Calu3 (cell line): ENCODE data around the gene STK36. TPM values are rescaled to one million over a fixed set of nuclear protein-coding genes. Genes with fewer than 3 reads are reported as not detected.

Experiments
- BruUV-seq: library from RNA; stranded (reverse); fragments of 400-500 nt; replicated peaks from 2 replicates; lab custom pipeline; 2021; lab: Mats Ljungman, UMichigan
- CTCF ChIA-PET: fragments of 300-600 bp; sonication (Branson Sonifier 250); formaldehyde crosslinking; loops from one replicate; lab custom pipeline; 2022; ENCODE audit warnings: antibody characterized with exemption; lab: Charles Lee
- DNase-seq: peaks from one replicate; pipeline ENCODE4 v3.0.0; 2022
- H3K27ac Mint-ChIP-seq: one replicate; pipeline ENCODE4 v1.8.0; 2022; ENCODE audit warnings: mixed read lengths; ENCODE audit not compliant: unreplicated experiment
- H3K27me3 Mint-ChIP-seq: one replicate; pipeline ENCODE4 v1.8.0; 2022; ENCODE audit warnings: mixed read lengths; ENCODE audit not compliant: unreplicated experiment
- H3K36me3 Mint-ChIP-seq: one replicate; pipeline ENCODE4 v1.8.0; 2022; ENCODE audit warnings: mild to moderate bottlenecking, moderate library complexity, mixed read lengths; ENCODE audit not compliant: insufficient read depth, unreplicated experiment
- H3K4me1 Mint-ChIP-seq: one replicate; pipeline ENCODE4 v1.8.0; 2022; ENCODE audit warnings: mild to moderate bottlenecking, low read depth, mixed read lengths; ENCODE audit not compliant: unreplicated experiment
- H3K4me3 Mint-ChIP-seq: one replicate; pipeline ENCODE4 v1.8.0; 2022; ENCODE audit warnings: mild to moderate bottlenecking, low read depth, moderate library complexity, mixed read lengths; ENCODE audit not compliant: unreplicated experiment
- H3K9me3 Mint-ChIP-seq: one replicate; pipeline ENCODE4 v1.8.0; 2022; ENCODE audit warnings: low read depth, mixed read lengths; ENCODE audit not compliant: unreplicated experiment
- CTCF ChIP-seq: fragments of 200-600 bp; IDR thresholded peaks from one replicate; pipeline ENCODE4 v1.8.0; 2022; ENCODE audit warnings: antibody characterized with exemption; ENCODE audit not compliant: unreplicated experiment
- intact Hi-C: fragments of 100-400 bp; cut with micrococcal nuclease; formaldehyde crosslinking; loops from one replicate; pipeline ENCODE4 v1.10.0; 2022; ENCODE audit not compliant: unreplicated experiment
- total RNA-seq: library from RNA; stranded (reverse); gene quantifications from 2 replicates; pipeline ENCODE4 v1.2.3, GENCODE V29; 2022

The STK36 gene
- total RNA-seq, 1 experiment from 2014 or later: 42.4 TPM

DNA sequence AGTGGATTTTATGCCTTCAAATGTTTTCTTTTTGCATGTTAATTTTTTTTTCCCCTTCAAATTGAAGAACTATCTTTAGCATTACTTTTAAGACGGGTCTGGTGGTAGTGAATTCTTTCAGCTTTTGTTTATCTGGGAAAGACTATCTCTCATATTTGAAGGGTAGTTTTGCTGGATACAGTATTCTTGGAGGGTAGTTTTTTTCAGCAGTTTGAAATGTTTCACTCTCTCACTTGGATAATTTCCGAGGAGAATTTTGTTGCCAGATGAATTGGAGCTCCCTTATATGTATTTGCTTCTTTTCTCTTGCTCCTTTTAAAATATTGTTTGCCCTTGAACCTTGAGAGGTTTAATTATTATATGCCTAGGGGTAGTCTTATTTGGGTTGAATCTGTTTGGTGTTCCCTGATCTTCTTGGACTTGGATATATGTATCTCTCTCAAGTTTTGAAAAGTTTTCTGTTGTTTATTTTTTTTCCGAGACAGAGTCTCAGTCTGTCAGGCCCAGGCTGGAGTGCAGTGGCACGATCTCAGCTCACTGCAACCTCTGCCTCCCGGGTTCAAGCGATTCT, 54.2 kb downstream of the STK36 start:
- no TSS peak for BruUV-seq
- DNase-seq: no peak
- no peak for TF ChIP-seq CTCF
- Mint-ChIP-seq H3K4me1 (peaks cover 21% of the 10 kb centered on the region), H3K9me3 (peaks cover 2% of the 10 kb centered on the region), H3K36me3 (no peaks in the 10 kb centered on the region), H3K4me3 (no peak overlapping the region), H3K27me3 (no peaks in the 10 kb centered on the region), H3K27ac (no peak overlapping the region)
- intact Hi-C loops: no loop called here
- CTCF ChIA-PET: interaction anchor here (2.4 kb wide), 1 partner anchor 121 kb away, joined by 12 read pairs; no protein-coding TSS in a partner anchor

- H3K4me1 Mint-ChIP-seq: peaks cover 25% of the 10 kb centered on the region
- no peaks in the 10 kb centered on the region for H3K27me3 Mint-ChIP-seq
- no TSS peak for BruUV-seq
- H3K9me3 Mint-ChIP-seq: peaks cover 2% of the 10 kb centered on the region
- CTCF ChIA-PET: interaction anchor here (2.4 kb wide), 1 partner anchor 120 kb away, joined by 12 read pairs; no protein-coding TSS in a partner anchor
- no peak overlapping the region for H3K4me3 Mint-ChIP-seq
- H3K36me3 Mint-ChIP-seq: no peaks in the 10 kb centered on the region
- intact Hi-C loops: loop anchor here (1.0 kb wide), 1 partner anchor 120 kb away; no protein-coding TSS in a partner anchor
- no peak for DNase-seq
- no peak for TF ChIP-seq CTCF
- H3K27ac Mint-ChIP-seq: no peak overlapping the region
Observed at GRCh38 chr2:218727502-218728165, 55.7 kb downstream of the STK36 start.

DNA sequence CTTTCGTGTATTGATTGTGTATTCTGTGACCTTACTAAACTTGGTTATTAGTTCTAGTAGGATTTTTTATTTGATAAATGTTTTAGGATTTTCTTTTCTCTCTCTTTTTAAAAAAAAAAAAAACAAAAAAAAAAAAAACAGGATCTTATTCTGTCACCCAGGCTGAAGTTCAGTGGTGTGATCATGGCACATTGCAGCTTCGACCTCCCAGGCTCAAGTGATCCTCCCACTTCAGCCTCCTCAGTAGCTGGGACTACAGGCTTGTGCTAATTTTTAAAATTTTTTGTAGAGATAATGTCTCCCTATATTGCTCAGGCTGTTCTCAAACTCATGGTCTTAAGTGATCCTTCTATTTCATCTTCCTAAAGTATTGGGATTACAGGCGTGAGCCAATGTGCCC, 57.8 kb downstream of the STK36 start:
- no peak for TF ChIP-seq CTCF
- Mint-ChIP-seq H3K4me3 (no peak overlapping the region), H3K27ac (no peak overlapping the region), H3K9me3 (peaks cover 2% of the 10 kb centered on the region), H3K27me3 (no peaks in the 10 kb centered on the region), H3K36me3 (no peaks in the 10 kb centered on the region), H3K4me1 (peaks cover 37% of the 10 kb centered on the region)
- no peak for DNase-seq
- intact Hi-C loops: no loop called here
- BruUV-seq: no TSS peak
- CTCF ChIA-PET: interaction anchor here (1.4 kb wide), 1 partner anchor 74 kb away, joined by 3 read pairs; no protein-coding TSS in a partner anchor

- intact Hi-C loops: no loop called here
- no peak for TF ChIP-seq CTCF
- no peak for DNase-seq
- CTCF ChIA-PET: interaction anchor here (0.6 to 2.1 kb wide), 7 partner anchors 9 to 115 kb away, joined by 3 to 13 read pairs (median 4); partner anchors contain the start of gene TTLL4
- no peak overlapping the region for H3K4me3 Mint-ChIP-seq
- no TSS peak for BruUV-seq
- peaks cover 2% of the 10 kb centered on the region for H3K9me3 Mint-ChIP-seq
- peaks cover 8% of the 10 kb centered on the region for H3K36me3 Mint-ChIP-seq
- peak overlapping the region; percentile 70 for H3K27ac Mint-ChIP-seq
- H3K4me1 Mint-ChIP-seq: peaks cover 41% of the 10 kb centered on the region
- no peaks in the 10 kb centered on the region for H3K27me3 Mint-ChIP-seq
Observed at GRCh38 chr2:218732052-218732760, 60.3 kb downstream of the STK36 start.
